ENCODE results near the gene PDE6C. TPM values are rescaled to one million over a fixed set of nuclear protein-coding genes. Genes with fewer than 3 reads are reported as not detected.
A peak's percentile ranks its signal among the peaks of the same experiment; 100 is the strongest.

PDE6C gene
- total RNA-seq, 2 donors from 2014 or later = not detected

DNA sequence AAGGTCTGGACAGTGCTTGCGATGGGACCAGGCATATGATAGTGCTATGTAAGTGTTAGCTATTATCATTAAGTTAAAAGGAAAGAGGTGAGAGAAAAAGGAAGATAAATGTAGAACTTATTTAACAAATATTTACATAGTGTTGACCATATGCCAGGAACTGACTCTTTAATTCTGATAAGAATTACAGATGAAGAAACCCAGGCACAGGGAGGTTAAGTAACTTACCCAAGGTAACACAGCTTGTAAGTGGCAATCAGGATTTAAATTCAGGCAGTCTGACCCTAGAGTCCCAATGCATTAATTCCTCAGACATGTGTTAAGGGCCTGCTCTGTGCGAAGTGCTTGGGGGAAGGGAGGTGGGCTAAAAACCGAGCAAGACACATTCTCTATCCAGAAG lies 34.8 kb upstream of the PDE6C start:
- Histone ChIP-seq H3K36me3 (no peaks in the 10 kb centered on the region), H3K4me1 (peaks cover 10% of the 10 kb centered on the region), H3K9me3 (no peaks in the 10 kb centered on the region), H3K27me3 (no peaks in the 10 kb centered on the region), H3K4me3 (no peak overlapping the region), H3K9ac (ENCODE audit: low read depth in 2 of 2, low read length in 2 of 2) (peak overlapping the region in 1 of 2 donors; percentile 23), H3K27ac (peak overlapping the region; percentile 77)
- DNase-seq = no peak
- TF ChIP-seq, protein P1, sequence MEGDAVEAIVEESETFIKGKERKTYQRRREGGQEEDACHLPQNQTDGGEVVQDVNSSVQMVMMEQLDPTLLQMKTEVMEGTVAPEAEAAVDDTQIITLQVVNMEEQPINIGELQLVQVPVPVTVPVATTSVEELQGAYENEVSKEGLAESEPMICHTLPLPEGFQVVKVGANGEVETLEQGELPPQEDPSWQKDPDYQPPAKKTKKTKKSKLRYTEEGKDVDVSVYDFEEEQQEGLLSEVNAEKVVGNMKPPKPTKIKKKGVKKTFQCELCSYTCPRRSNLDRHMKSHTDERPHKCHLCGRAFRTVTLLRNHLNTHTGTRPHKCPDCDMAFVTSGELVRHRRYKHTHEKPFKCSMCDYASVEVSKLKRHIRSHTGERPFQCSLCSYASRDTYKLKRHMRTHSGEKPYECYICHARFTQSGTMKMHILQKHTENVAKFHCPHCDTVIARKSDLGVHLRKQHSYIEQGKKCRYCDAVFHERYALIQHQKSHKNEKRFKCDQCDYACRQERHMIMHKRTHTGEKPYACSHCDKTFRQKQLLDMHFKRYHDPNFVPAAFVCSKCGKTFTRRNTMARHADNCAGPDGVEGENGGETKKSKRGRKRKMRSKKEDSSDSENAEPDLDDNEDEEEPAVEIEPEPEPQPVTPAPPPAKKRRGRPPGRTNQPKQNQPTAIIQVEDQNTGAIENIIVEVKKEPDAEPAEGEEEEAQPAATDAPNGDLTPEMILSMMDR (IDR thresholded peaks at IDR 0.05) = no peak
- intact Hi-C loops (cut with DNase I) = no loop called here

- DNase-seq = peak; percentile 52
- H3K36me3 ChIP-seq = no peaks in the 10 kb centered on the region
- TF ChIP-seq, protein P1 (IDR thresholded peaks at IDR 0.05) = no peak
- H3K9ac ChIP-seq (ENCODE audit: low read depth in 2 of 2, low read length in 2 of 2) = no peak overlapping the region
- H3K27me3 ChIP-seq = no peaks in the 10 kb centered on the region
- intact Hi-C loops (cut with DNase I) = no loop called here
- H3K4me1 ChIP-seq = peaks cover under 1% of the 10 kb centered on the region
- no peak overlapping the region for H3K4me3 ChIP-seq
- no peaks in the 10 kb centered on the region for H3K9me3 ChIP-seq
- no peak overlapping the region for H3K27ac ChIP-seq
Measured at GRCh38 chr10:93579089-93579488, 33.2 kb upstream of the PDE6C start.

- Histone ChIP-seq H3K27me3 (no peaks in the 10 kb centered on the region), H3K36me3 (no peaks in the 10 kb centered on the region), H3K9ac (ENCODE audit: low read depth in 2 of 2, low read length in 2 of 2) (no peak overlapping the region), H3K4me1 (no peaks in the 10 kb centered on the region), H3K4me3 (no peak overlapping the region), H3K9me3 (no peaks in the 10 kb centered on the region), H3K27ac (no peak overlapping the region)
- TF ChIP-seq, protein P1 (IDR thresholded peaks at IDR 0.05) = no peak
- DNase-seq = no peak
- intact Hi-C loops (cut with DNase I) = no loop called here
Measured at GRCh38 chr10:93579985-93580711, 32.2 kb upstream of the PDE6C start.

DNA sequence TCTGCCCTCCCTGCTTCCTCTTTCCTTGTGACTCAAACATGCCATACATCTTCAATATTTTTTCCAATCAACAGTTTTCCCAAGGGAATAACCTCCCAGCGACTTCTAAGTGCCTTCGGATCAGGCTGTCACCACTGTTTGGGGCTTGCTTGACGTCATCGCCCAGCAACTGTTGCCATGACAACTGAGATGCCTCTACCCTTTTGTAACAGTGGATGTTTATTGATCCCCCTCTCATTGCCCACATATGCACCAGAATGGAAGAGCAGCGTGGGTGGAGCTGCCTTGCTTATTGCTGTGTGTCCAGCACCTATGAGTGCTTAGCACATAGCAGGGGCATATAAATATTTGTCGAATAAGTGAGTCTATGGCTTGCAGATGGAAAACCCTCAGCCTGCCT lies 31.5 kb upstream of the PDE6C start:
- no peaks in the 10 kb centered on the region for H3K36me3 ChIP-seq
- no peaks in the 10 kb centered on the region for H3K9me3 ChIP-seq
- H3K4me1 ChIP-seq = no peaks in the 10 kb centered on the region
- intact Hi-C loops (cut with DNase I) = no loop called here
- no peak overlapping the region for H3K4me3 ChIP-seq
- no peak overlapping the region for H3K27ac ChIP-seq
- TF ChIP-seq, protein P1 (IDR thresholded peaks at IDR 0.05) = no peak
- no peaks in the 10 kb centered on the region for H3K27me3 ChIP-seq
- no peak overlapping the region for H3K9ac ChIP-seq (ENCODE audit: low read depth in 2 of 2, low read length in 2 of 2)
- no peak for DNase-seq

- no peak overlapping the region for H3K4me3 ChIP-seq
- no peak for DNase-seq
- no peak overlapping the region for H3K9ac ChIP-seq (ENCODE audit: low read depth in 2 of 2, low read length in 2 of 2)
- TF ChIP-seq, protein P1 (IDR thresholded peaks at IDR 0.05) = no peak
- no peaks in the 10 kb centered on the region for H3K4me1 ChIP-seq
- H3K27me3 ChIP-seq = no peaks in the 10 kb centered on the region
- H3K36me3 ChIP-seq = no peaks in the 10 kb centered on the region
- H3K27ac ChIP-seq = no peak overlapping the region
- no peaks in the 10 kb centered on the region for H3K9me3 ChIP-seq
- intact Hi-C loops (cut with DNase I) = no loop called here
Measured at GRCh38 chr10:93584445-93584844, 27.9 kb upstream of the PDE6C start.

All from colonic mucosa (tissue), 4 donors.